ENCODE measurements around the gene CXorf66. TPM values are rescaled to one million over a fixed set of nuclear protein-coding genes. Genes with fewer than 3 reads are reported as not detected.

CXorf66 gene
- total RNA-seq, 4 donors from 2014 or later, result not detected

DNA sequence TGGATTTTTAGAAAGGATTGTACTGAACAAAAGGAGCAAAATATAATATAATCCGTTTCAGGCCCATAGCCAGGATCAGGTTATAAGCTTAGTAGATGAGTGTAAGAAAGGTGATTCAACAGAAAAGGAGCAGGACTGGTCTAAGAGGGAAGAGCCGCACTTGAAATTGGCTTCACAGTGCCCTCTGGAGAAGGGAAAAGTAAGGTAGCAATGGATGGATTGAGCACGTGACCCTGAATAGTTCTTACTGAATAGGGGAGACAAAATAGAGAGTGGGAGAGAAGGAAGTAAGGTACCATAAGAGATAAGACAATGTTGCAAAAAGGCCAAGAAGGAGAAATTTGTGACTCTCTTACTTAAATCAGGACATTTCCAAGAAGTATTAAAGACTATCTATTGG, 15.6 kb downstream of the CXorf66 start:
- H3K4me1 ChIP-seq, result no peaks in the 10 kb centered on the region
- H3K4me3 ChIP-seq, result no peak overlapping the region
- 62% methylated on average over 3 of the region's 3 CpGs for WGBS
- H3K36me3 ChIP-seq, result no peaks in the 10 kb centered on the region
- no peaks in the 10 kb centered on the region for H3K9me3 ChIP-seq
- TF ChIP-seq, protein P1, sequence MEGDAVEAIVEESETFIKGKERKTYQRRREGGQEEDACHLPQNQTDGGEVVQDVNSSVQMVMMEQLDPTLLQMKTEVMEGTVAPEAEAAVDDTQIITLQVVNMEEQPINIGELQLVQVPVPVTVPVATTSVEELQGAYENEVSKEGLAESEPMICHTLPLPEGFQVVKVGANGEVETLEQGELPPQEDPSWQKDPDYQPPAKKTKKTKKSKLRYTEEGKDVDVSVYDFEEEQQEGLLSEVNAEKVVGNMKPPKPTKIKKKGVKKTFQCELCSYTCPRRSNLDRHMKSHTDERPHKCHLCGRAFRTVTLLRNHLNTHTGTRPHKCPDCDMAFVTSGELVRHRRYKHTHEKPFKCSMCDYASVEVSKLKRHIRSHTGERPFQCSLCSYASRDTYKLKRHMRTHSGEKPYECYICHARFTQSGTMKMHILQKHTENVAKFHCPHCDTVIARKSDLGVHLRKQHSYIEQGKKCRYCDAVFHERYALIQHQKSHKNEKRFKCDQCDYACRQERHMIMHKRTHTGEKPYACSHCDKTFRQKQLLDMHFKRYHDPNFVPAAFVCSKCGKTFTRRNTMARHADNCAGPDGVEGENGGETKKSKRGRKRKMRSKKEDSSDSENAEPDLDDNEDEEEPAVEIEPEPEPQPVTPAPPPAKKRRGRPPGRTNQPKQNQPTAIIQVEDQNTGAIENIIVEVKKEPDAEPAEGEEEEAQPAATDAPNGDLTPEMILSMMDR (IDR thresholded peaks at IDR 0.05), result no peak
- TF ChIP-seq POLR2AphosphoS5 (IDR thresholded peaks at IDR 0.05) (no peak), EP300 (IDR thresholded peaks at IDR 0.05) (no peak), POLR2A (IDR thresholded peaks at IDR 0.05) (no peak)
- no peak for DNase-seq (ENCODE audit: low spot score in 2 of 2)
- H3K27me3 ChIP-seq, result no peaks in the 10 kb centered on the region
- H3K27ac ChIP-seq, result no peak overlapping the region

DNA sequence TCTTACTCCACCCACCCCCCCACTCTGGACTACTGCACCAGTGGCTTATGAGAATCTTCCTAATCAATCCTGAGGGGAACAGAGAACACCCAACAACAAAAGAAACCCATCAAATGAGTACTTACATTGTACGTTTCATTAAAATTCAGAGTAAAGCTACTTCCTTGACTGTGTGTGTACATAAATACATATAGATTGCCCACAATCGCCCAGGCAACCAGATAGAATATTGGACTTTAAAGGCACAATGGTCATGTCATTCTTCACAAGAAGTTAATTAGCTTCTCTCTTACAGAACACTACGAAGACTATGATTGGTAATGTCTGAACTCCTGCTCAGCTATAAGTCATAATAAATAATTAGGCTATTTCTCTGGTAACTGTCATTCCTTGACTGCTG, 20.2 kb downstream of the CXorf66 start:
- H3K36me3 ChIP-seq, result no peaks in the 10 kb centered on the region
- DNase-seq (ENCODE audit: low spot score in 2 of 2), result no peak
- no peaks in the 10 kb centered on the region for H3K27me3 ChIP-seq
- TF ChIP-seq EP300 (IDR thresholded peaks at IDR 0.05), result no peak
- TF ChIP-seq POLR2A (IDR thresholded peaks at IDR 0.05), result no peak
- TF ChIP-seq, protein P1 (IDR thresholded peaks at IDR 0.05), result no peak
- no peak for TF ChIP-seq POLR2AphosphoS5 (IDR thresholded peaks at IDR 0.05)
- WGBS, result 54% methylated on average over 3 of the region's 3 CpGs
- H3K27ac ChIP-seq, result no peak overlapping the region
- no peaks in the 10 kb centered on the region for H3K4me1 ChIP-seq
- H3K9me3 ChIP-seq, result no peaks in the 10 kb centered on the region
- no peak overlapping the region for H3K4me3 ChIP-seq

DNA sequence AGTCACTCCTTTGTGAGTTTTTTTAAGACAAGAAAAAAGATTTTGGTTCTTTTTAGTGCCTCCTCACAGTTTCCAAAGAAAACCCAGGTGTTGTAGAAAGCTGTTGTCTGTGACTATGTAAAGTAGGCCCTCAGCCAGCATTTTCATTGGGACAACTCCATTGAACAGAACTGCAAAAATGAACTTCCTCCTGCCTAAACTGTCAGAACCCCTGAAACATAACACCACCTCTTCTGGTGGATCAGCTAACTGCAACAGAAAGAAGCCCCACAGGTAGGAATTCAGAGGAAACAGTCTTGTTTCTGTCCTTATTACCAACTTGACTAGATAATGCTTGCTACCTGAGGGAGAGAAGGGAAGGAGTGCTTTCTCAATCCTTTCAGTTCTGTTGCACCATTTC, 29.1 kb downstream of the CXorf66 start:
- no peaks in the 10 kb centered on the region for H3K4me1 ChIP-seq
- no peak for DNase-seq (ENCODE audit: low spot score in 2 of 2)
- no peak overlapping the region for H3K27ac ChIP-seq
- TF ChIP-seq EP300 (IDR thresholded peaks at IDR 0.05) (no peak), POLR2A (IDR thresholded peaks at IDR 0.05) (no peak), POLR2AphosphoS5 (IDR thresholded peaks at IDR 0.05) (no peak)
- TF ChIP-seq, protein P1 (IDR thresholded peaks at IDR 0.05), result no peak
- H3K4me3 ChIP-seq, result no peak overlapping the region
- no peaks in the 10 kb centered on the region for H3K27me3 ChIP-seq
- no peaks in the 10 kb centered on the region for H3K36me3 ChIP-seq
- no peaks in the 10 kb centered on the region for H3K9me3 ChIP-seq

DNA sequence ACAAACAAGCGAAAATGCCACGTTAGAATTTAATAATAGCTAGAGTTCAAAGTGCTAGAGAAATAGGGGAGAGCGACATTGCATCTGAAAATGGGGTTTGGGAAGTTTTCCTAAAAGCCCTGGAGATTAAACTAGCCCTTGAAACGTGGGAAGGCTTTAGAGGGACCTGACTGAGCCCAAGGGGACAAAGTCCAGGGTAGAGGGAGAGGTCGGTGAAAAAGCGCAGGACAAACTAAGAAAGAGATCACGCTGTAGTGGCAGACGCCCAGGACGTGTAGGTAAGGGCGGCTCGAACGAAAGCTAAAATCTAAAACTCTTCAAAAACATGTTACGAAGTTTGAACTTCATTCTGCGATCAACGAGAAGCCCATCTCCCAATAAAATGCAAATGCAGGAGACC, 31.4 kb downstream of the CXorf66 start:
- Histone ChIP-seq H3K4me1 (no peaks in the 10 kb centered on the region), H3K27me3 (no peaks in the 10 kb centered on the region), H3K4me3 (peak overlapping the region; percentile 82), H3K9me3 (no peaks in the 10 kb centered on the region), H3K27ac (peak overlapping the region; percentile 98), H3K36me3 (no peaks in the 10 kb centered on the region)
- WGBS, result 63% methylated on average over 15 of the region's 15 CpGs
- DNase-seq (ENCODE audit: low spot score in 2 of 2), result no peak
- TF ChIP-seq, protein P1 (IDR thresholded peaks at IDR 0.05), result no peak
- TF ChIP-seq POLR2AphosphoS5 (IDR thresholded peaks at IDR 0.05) (no peak), EP300 (IDR thresholded peaks at IDR 0.05) (no peak), POLR2A (IDR thresholded peaks at IDR 0.05) (no peak)

DNA sequence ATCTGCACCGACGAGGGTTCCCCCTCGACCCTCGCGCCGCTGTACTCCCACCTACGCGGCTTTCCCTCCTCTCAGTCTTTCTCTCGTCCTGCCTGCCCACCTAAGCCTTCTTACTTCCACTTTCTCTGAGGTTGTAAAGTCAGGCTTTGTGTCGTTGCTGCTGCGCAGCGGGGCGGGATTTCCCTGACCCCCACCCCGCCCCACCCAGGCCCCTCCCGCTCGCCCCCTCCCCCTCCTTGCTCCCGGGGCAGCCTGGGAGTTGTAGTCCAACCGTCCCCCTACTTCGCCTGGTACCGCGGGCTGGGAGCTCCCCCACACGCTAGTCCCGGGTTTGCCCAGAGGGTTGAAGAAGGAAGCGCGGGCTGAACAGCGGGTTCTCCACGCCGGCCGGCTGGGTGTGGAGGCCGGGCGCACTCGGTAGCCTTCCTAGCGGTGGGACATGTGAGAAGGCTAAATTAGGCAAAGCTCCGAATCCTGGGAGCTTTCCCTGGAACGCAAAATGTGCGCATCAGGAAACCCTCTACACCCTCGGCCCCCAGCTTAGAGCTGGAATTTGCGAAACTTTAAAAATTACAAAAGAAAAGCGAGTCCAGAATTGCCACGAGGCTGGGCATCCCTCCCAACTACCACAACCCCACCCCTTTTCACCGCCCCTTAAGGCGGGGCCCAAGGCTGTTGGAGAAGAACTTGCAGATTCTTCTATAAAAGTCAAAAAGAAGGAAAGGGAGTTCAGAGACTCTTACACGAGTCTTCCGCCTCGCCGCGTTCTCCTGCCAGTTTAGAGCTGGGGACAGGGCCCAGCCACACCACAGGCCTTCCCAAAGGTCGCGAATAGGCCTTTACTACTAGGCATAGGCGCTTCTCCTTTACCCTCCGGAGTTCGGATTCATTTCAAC, 32.2 kb downstream of the CXorf66 start, which contains the start of gene ATP11C:
Gene ATP11C (minus strand): TSS at position 153 of the 896 bp plus-strand sequence. CDS start 1,011 bp downstream, outside the sequence.
- TF ChIP-seq, protein P1 (IDR thresholded peaks at IDR 0.05), result no peak
- no peak for TF ChIP-seq EP300 (IDR thresholded peaks at IDR 0.05)
- peak in 1 of 2 donors; percentile 25 for TF ChIP-seq POLR2A (IDR thresholded peaks at IDR 0.05)
- no peak for TF ChIP-seq POLR2AphosphoS5 (IDR thresholded peaks at IDR 0.05)
- Histone ChIP-seq H3K27me3 (no peaks in the 10 kb centered on the region), H3K9me3 (no peaks in the 10 kb centered on the region), H3K4me1 (no peaks in the 10 kb centered on the region), H3K4me3 (peak within 1 kb of the TSS; percentile 82), H3K36me3 (no peaks in the 10 kb centered on the region), H3K27ac (peak within 1 kb of the TSS; percentile 98)
- DNase-seq (ENCODE audit: low spot score in 2 of 2), result peak; percentile 87 to 89
- WGBS, result 24% methylated on average over 42 of the region's 52 CpGs
